A549 (cell line): ENCODE data around the gene KIF1B. TPM values are rescaled to one million over a fixed set of nuclear protein-coding genes. Genes with fewer than 3 reads are reported as not detected.
A peak's percentile ranks its signal among the peaks of the same experiment; 100 is the strongest.

Source experiments
- ATAC-seq, 2 experiments: fragments of 200-7000 bp in 1 of 2; fragments of >200 bp in 1 of 2; cut with Nextera tagmentation in 1 of 2; cut with Tn5 transposase in 1 of 2; 3 replicates each; pipeline versions ENCODE4 v1.8.0 to v1.9.1; 2018 to 2020; ENCODE audit warnings: mild to moderate bottlenecking in 1 of 2, moderate library complexity in 1 of 2
- CTCF ChIA-PET: fragments of 300-600 bp; sonication (Branson Sonifier 250); formaldehyde crosslinking; extraction: SDS; loops from one replicate; lab custom pipeline; 2021; ENCODE audit warnings: antibody characterized with exemption, inconsistent platforms; lab: Yijun Ruan, JAX
- POLR2A ChIA-PET: fragments of 350-600 bp; formaldehyde crosslinking; extraction: SDS; loops from one replicate; lab custom pipeline; 2021; ENCODE audit warnings: antibody characterized with exemption, inconsistent platforms; lab: Yijun Ruan, JAX
- DNase-seq, 2 experiments: peaks; one replicate each; pipeline versions ENCODE4 v3.0.0 to v3.0.0-alpha.2; 2011 to 2016; ENCODE audit warnings: low read depth in 1 of 2, low spot score in 1 of 2
- FAIRE-seq: peaks from 2 replicates; lab custom pipeline; 2011; peaks lifted over from hg19 to GRCh38; lab: Jason Lieb, UNC
- H3K27ac ChIP-seq, 2 experiments: fragments of >200 bp; sonication (Bioruptor Twin); formaldehyde crosslinking; 3 replicates each; pipeline ENCODE4 v1.5.1; 2016 to 2017
- H3K4me1 ChIP-seq: fragments of >200 bp; sonication (Bioruptor Twin); formaldehyde crosslinking; 3 replicates; pipeline ENCODE4 v1.6.1; 2016
- H3K4me2 ChIP-seq: fragments of >200 bp; sonication (Bioruptor Twin); formaldehyde crosslinking; 3 replicates; pipeline ENCODE4 v1.6.1; 2016
- H3K4me3 ChIP-seq: fragments of >200 bp; sonication (Bioruptor Twin); formaldehyde crosslinking; 3 replicates; pipeline ENCODE4 v1.5.1; 2016
- H3K9me3 ChIP-seq: fragments of >200 bp; sonication (Bioruptor Twin); formaldehyde crosslinking; 3 replicates; pipeline ENCODE4 v1.6.1; 2016
- CEBPB ChIP-seq, 2 experiments: fragments of >200 bp in 1 of 2; sonication (Bioruptor Twin) in 1 of 2; formaldehyde crosslinking in 1 of 2; IDR thresholded peaks; 2 replicates each; pipeline ENCODE4 v1.6.1; 2012 to 2016
- CHD2 ChIP-seq: fragments of 150-350 bp; IDR thresholded peaks from 2 replicates; pipeline ENCODE4 v1.6.1; 2014; ENCODE audit warnings: low read length; ENCODE audit not compliant: partially characterized antibody
- CHD4 ChIP-seq: fragments of 200-600 bp; sonication (generic); IDR thresholded peaks from 2 replicates; pipeline ENCODE4 v1.6.1; 2016; ENCODE audit warnings: antibody characterized with exemption, mild to moderate bottlenecking, borderline replicate concordance
- EHF ChIP-seq: fragments of 250-450 bp; sonication (Bioruptor Pico); IDR thresholded peaks from 2 replicates; pipeline ENCODE4 v1.5.0; 2020; ENCODE audit warnings: mild to moderate bottlenecking
- EHMT2 ChIP-seq: fragments of 200-600 bp; sonication (generic); IDR thresholded peaks from 2 replicates; pipeline ENCODE4 v1.6.1; 2016; ENCODE audit warnings: antibody characterized with exemption, low read depth, mild to moderate bottlenecking, moderate library complexity
- ELK1 ChIP-seq: fragments of 150-350 bp; IDR thresholded peaks from 2 replicates; pipeline ENCODE4 v1.6.1; 2014; ENCODE audit warnings: low read depth, mild to moderate bottlenecking, low read length
- EP300 ChIP-seq, 2 experiments: fragments of >200 bp; sonication (Bioruptor Twin); formaldehyde crosslinking; IDR thresholded peaks; 2 replicates in 1 of 2; 3 replicates in 1 of 2; pipeline ENCODE4 v1.6.1; 2016 to 2017
- FOSB ChIP-seq: fragments of 250-450 bp; sonication (Bioruptor Pico); IDR thresholded peaks from 2 replicates; pipeline ENCODE4 v1.5.0; 2020; ENCODE audit warnings: mild to moderate bottlenecking, moderate library complexity
- FOSL2 ChIP-seq, 2 experiments: fragments of 450-650 bp in 1 of 2; fragments of >200 bp in 1 of 2; sonication (Bioruptor Twin) in 1 of 2; formaldehyde crosslinking; IDR thresholded peaks; 2 replicates each; pipeline versions ENCODE4 v1.5.0 to v1.6.1; 2016 to 2020; ENCODE audit warnings: mild to moderate bottlenecking in 1 of 2, moderate library complexity in 1 of 2
- HEYL ChIP-seq: fragments of 250-450 bp; sonication (Bioruptor Pico); IDR thresholded peaks from 2 replicates; pipeline ENCODE4 v1.8.0; 2021; ENCODE audit warnings: mild to moderate bottlenecking, moderate library complexity
- HOXB13 ChIP-seq: fragments of 250-450 bp; sonication (Bioruptor Pico); IDR thresholded peaks from 2 replicates; pipeline ENCODE4 v1.5.0; 2020; ENCODE audit warnings: low read depth, mild to moderate bottlenecking, moderate library complexity
- HOXB5 ChIP-seq: fragments of 250-450 bp; sonication (Bioruptor Pico); IDR thresholded peaks from 2 replicates; pipeline ENCODE4 v1.5.0; 2020; ENCODE audit warnings: mild to moderate bottlenecking, moderate library complexity
- KDM1A ChIP-seq: fragments of 200-600 bp; sonication (generic); IDR thresholded peaks from 2 replicates; pipeline ENCODE4 v1.6.1; 2016; ENCODE audit warnings: low read depth, mild to moderate bottlenecking
- MAFK ChIP-seq: fragments of 450-650 bp; IDR thresholded peaks from 2 replicates; pipeline ENCODE4 v1.6.1; 2014; ENCODE audit not compliant: partially characterized antibody
- NR3C1 ChIP-seq: fragments of >200 bp; sonication (Bioruptor Twin); formaldehyde crosslinking; IDR thresholded peaks from 3 replicates; pipeline ENCODE4 v1.6.1; 2017
- RCOR1 ChIP-seq: fragments of 150-350 bp; IDR thresholded peaks from 2 replicates; pipeline ENCODE4 v1.6.1; 2014; ENCODE audit warnings: antibody characterized with exemption, low read length, low read depth
- RNF2 ChIP-seq: fragments of 200-600 bp; sonication (generic); IDR thresholded peaks from 2 replicates; pipeline ENCODE4 v1.6.1; 2016; ENCODE audit warnings: low read depth, mild to moderate bottlenecking, antibody characterized with exemption, moderate library complexity, borderline replicate concordance
- WGBS: methylation state at CpG from one replicate; pipeline ENCODE4 v1.1.6; 2017; ENCODE audit errors: missing lambda C conversion rate; 5-methylcytosine and 5-hydroxymethylcytosine counted together
- polyA plus RNA-seq, 4 experiments: library from polyadenylated mRNA; depleted of rRNA in 3 of 4; stranded (reverse); fragments of >200 nt; fragmentation: RNase III in 1 of 4; extraction: RNeasy Plus Mini Kit Qiagen cat#74134 plus additional on column Dnase treatment in 1 of 4; gene quantifications; 2 replicates in 3 of 4; 3 replicates in 1 of 4; pipeline ENCODE4 v1.2.3, GENCODE V29; 2011 to 2017
- TF ChIP-seq, protein P1 (sequence below): fragments of >200 bp; sonication (Bioruptor Twin); formaldehyde crosslinking; IDR thresholded peaks from 3 replicates; pipeline ENCODE4 v1.5.1; 2016

KIF1B gene
- polyA plus RNA-seq, 2 of the 4 experiments (the other 2 are of a cell fraction): 9.8 to 18.3 TPM

GRCh38 chr1:10387677-10388386, 177.5 kb downstream of the KIF1B start (continued):
- TF ChIP-seq EHF (CRISPR knock-in tag): no peak
- no peak for TF ChIP-seq NR3C1
- TF ChIP-seq ELK1: no peak
- TF ChIP-seq, protein P1, sequence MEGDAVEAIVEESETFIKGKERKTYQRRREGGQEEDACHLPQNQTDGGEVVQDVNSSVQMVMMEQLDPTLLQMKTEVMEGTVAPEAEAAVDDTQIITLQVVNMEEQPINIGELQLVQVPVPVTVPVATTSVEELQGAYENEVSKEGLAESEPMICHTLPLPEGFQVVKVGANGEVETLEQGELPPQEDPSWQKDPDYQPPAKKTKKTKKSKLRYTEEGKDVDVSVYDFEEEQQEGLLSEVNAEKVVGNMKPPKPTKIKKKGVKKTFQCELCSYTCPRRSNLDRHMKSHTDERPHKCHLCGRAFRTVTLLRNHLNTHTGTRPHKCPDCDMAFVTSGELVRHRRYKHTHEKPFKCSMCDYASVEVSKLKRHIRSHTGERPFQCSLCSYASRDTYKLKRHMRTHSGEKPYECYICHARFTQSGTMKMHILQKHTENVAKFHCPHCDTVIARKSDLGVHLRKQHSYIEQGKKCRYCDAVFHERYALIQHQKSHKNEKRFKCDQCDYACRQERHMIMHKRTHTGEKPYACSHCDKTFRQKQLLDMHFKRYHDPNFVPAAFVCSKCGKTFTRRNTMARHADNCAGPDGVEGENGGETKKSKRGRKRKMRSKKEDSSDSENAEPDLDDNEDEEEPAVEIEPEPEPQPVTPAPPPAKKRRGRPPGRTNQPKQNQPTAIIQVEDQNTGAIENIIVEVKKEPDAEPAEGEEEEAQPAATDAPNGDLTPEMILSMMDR: no peak
- TF ChIP-seq KDM1A: no peak
- no peak for TF ChIP-seq CHD2
- TF ChIP-seq HEYL (CRISPR knock-in tag): no peak
- TF ChIP-seq RNF2: no peak

DNA sequence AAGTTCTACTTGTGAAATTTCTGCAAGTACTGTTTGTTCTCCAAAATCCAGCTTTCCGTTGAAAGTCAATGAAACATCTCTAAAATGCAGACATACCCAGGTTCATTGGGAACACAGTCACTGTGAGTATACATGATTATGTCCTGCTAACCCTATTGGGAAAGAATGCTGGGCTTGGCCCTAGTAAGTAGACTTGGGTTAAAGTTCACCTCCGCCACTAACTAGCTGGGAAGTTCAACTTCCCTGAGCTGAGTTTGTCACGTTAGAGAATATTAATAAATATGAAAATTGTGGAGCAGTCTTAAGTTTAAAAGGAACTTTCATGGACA, 178.0 kb downstream of the KIF1B start:
- Histone ChIP-seq H3K4me3 (peak overlapping the region; percentile 14; the same call in 2 of the 3 replicates), H3K4me1 (peaks cover 64% of the 10 kb centered on the region), H3K27ac (peak overlapping the region; percentile 99), H3K9me3 (no peaks in the 10 kb centered on the region; the same call in 2 of the 3 replicates), H3K4me2 (peak overlapping the region; percentile 86)
- ATAC-seq (peak; percentile 64 to 70), FAIRE-seq (no peak), DNase-seq (peak in 1 of 2 experiments; percentile 89)
- ChIA-PET POLR2A (interaction anchor here (0.9 to 4.7 kb wide), 5 partner anchors 10 to 42 kb away, joined by 3 to 107 read pairs (median 16); partner anchors contain the start of genes CENPS and PGD), CTCF (interaction anchor here (1.2 to 4.7 kb wide), 6 partner anchors 10 to 41 kb away, joined by 3 to 34 read pairs (median 6); partner anchors contain the start of genes CENPS and PGD)
- TF ChIP-seq NR3C1 (no peak), RCOR1 (no peak), EP300 (IDR thresholded peaks at IDR 0.05) (no peak), FOSB (CRISPR knock-in tag) (0 out of 2 replicates have a peak, but pooled peaks have one; percentile 2), HOXB5 (CRISPR knock-in tag) (0 out of 2 replicates have a peak, but pooled peaks have one; percentile 38), HOXB13 (CRISPR knock-in tag) (peak; percentile 49; the same call in 1 of the 2 replicates), EHMT2 (no peak), FOSL2 (IDR thresholded peaks at IDR 0.05) (no peak), FOSL2 (CRISPR knock-in tag; IDR thresholded peaks at IDR 0.05) (no peak), CEBPB (IDR thresholded peaks at IDR 0.05) (no peak; a peak in 1 of 4 replicates), HEYL (CRISPR knock-in tag) (no peak; the same call in 1 of the 2 replicates), MAFK (no peak)
- 4% methylated on average over 3 of the region's 3 CpGs for WGBS

DNA sequence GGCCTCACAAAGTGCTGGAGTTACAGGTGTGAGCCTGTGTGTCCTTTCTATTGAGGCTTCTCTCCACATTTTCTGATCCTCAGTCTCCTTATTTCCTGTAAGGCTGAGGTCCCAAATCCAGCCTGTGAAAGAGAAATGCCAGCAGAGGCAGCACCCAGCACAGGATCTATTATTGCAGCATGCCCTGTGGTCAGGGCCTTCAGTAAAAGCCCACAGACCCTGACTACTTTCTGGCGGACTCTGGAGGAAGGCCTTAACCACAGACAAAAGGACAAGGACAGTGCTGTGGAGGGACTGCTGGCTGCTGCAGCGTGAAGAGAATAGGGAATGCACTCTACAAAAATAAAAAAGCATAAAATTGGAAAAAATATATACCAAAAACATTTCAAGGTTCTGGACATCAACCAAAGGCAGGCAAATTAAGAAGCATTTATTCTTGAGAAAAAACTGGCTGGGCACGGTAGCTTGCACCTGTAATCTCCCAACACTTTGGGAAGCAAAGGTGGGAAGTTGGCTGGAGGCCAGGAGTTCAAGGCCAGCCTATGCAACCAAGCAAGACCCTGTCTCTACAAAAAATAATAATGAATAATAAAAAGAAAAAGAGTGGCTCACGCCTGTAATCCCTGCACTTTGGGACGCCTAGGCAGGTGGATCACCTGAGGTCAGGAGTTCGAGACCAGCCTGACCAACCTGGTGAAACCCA, 179.1 kb downstream of the KIF1B start:
- H3K27ac ChIP-seq: peak overlapping the region; percentile 99
- FAIRE-seq (no peak), ATAC-seq (no peak)

More for the DNA sequence above, 179.1 kb downstream of the KIF1B start:
- ChIA-PET CTCF (interaction anchor here (0.6 to 4.7 kb wide), 3 partner anchors 8 to 18 kb away, joined by 3 to 34 read pairs (median 3); no protein-coding TSS in a partner anchor), POLR2A (interaction anchor here (1.3 to 4.7 kb wide), 4 partner anchors 11 to 26 kb away, joined by 4 to 107 read pairs (median 17); partner anchors contain the start of gene PGD)
- WGBS: 57% methylated on average over 6 of the region's 6 CpGs
- no peak for TF ChIP-seq MAFK
- TF ChIP-seq EHF (CRISPR knock-in tag): no peak
- no peak for TF ChIP-seq CHD4
- Histone ChIP-seq H3K4me3 (no peak overlapping the region), H3K4me1 (peaks cover 53% of the 10 kb centered on the region), H3K4me2 (peak overlapping the region; percentile 86), H3K9me3 (peaks cover 7% of the 10 kb centered on the region)
- DNase-seq: no peak
